WI38 (cell line): ENCODE data around the gene TAF1C.

ENCODE experiments used
- H3K4me3 ChIP-seq: 2 replicates; pipeline ENCODE4 v1.5.1; 2011; ENCODE audit warnings: low read depth, mild to moderate bottlenecking, control low read depth, low read length
- CTCF ChIP-seq: IDR thresholded peaks from 2 replicates; pipeline ENCODE4 v1.5.1; 2012; ENCODE audit warnings: low read depth, mild to moderate bottlenecking, control low read depth, low read length

TAF1C gene

GRCh38 chr16:84166796-84167695 lies 19.8 kb downstream of the TAF1C start:
- TF ChIP-seq CTCF: no peak
- H3K4me3 ChIP-seq: no peak overlapping the region

DNA sequence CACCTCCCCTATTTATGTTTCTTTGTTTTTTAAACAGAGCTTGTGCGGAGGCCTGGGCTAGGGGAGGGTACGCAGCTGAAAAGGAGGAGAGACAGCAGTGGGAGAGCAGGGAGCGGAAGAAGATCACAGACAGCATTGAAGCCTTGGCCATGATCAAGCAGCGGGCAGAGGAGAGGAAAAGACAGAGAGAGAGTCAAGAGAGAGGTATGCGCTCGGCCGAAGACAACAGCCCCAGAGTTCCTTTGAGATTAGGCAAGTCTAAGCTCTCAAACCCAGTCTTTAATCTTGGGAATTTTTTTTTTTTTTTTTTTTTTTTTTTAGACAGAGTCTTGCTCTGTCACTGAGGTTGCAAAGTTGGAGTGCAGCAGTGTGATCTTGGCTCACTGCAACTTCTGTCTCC lies 21.1 kb downstream of the TAF1C start:
- no peak for TF ChIP-seq CTCF

GRCh38 chr16:84161801-84162200 lies 25.1 kb downstream of the TAF1C start:
- TF ChIP-seq CTCF: no peak
- H3K4me3 ChIP-seq: no peak overlapping the region

More for the DNA sequence above, 21.1 kb downstream of the TAF1C start:
- H3K4me3 ChIP-seq: no peak overlapping the region

GRCh38 chr16:84161037-84161436 lies 25.8 kb downstream of the TAF1C start:
- no peak for TF ChIP-seq CTCF
- H3K4me3 ChIP-seq: no peak overlapping the region

DNA sequence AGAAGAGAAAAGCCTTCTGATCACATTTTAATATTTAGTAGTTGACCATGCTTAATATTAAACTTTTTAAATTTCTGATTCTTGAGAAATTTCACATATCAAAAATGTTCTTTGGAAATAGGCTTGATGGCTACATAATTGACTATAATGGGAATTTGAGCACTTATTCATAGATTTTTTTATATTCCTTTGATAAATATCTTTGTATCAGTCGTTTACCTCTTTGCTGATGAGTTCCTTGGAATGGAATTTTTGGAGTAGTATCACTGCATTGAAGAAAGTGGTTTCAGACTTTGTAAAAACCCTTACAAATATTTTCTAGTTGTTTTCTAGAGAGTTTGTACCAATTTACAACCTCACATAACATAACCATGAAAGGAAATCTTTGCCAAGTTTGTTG lies 27.1 kb downstream of the TAF1C start:
- TF ChIP-seq CTCF: no peak
- H3K4me3 ChIP-seq: no peak overlapping the region

DNA sequence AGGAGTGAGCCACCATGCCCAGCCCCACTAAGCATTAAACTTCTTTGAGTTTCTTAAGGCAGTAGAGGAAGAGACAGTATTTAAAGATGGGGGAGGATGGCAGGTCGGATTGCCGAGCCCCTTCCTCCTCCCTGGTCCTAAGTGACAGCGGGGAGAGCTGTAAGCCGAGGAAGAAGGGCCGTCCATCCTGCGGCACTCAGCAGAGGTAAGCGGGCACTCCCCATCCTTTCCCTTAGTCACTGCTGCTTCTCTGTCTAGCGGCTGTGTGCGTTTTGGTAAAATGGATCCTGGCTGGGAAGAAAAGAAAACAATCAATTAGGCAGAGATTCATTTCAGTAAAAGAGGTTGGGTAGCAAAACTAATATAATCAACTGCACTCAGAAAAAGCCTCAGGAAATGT lies 27.9 kb downstream of the TAF1C start:
- no peak overlapping the region for H3K4me3 ChIP-seq
- no peak for TF ChIP-seq CTCF

- no peak for TF ChIP-seq CTCF
Measured at GRCh38 chr16:84156342-84156784, 30.5 kb downstream of the TAF1C start.

More at GRCh38 chr16:84156342-84156784, 30.5 kb downstream of the TAF1C start:
- H3K4me3 ChIP-seq: no peak overlapping the region
